ENCODE data around the gene FRMD3. TPM values are rescaled to one million over a fixed set of nuclear protein-coding genes. Genes with fewer than 3 reads are reported as not detected.

The FRMD3 gene
- total RNA-seq, 4 donors from 2014 or later = 6.1 to 47.1 (median 11.5) TPM

DNA sequence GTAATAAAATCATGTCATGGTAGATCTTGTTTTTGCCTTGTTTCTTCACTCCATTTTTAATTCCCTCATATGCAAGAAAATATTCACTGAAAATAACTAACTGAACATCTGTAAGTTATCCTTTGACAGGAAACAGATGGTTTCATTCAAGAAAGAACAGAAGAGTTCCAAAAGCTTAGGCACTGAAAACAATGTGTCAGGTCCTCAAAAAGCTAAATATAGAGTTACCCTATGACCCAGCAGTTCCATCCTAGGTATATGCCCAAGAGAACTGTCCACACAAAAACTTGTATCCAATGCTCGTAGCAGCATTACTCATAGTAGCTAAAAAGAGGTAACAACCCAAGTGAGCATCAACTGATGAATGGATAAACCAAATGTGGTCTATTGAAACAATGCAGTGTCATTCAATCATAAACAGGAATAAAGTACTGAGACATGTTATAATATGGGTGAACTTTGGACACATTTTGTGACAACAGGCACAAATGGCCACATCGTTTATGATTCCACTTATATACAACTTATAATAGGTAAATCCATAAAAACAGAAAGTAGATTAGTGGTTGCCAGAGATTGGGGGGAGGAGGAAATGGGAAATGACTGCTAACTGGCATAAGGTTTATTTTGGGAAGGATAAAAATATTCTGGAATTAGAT lies 231.0 kb downstream of the FRMD3 start:
- TF ChIP-seq, protein P1, sequence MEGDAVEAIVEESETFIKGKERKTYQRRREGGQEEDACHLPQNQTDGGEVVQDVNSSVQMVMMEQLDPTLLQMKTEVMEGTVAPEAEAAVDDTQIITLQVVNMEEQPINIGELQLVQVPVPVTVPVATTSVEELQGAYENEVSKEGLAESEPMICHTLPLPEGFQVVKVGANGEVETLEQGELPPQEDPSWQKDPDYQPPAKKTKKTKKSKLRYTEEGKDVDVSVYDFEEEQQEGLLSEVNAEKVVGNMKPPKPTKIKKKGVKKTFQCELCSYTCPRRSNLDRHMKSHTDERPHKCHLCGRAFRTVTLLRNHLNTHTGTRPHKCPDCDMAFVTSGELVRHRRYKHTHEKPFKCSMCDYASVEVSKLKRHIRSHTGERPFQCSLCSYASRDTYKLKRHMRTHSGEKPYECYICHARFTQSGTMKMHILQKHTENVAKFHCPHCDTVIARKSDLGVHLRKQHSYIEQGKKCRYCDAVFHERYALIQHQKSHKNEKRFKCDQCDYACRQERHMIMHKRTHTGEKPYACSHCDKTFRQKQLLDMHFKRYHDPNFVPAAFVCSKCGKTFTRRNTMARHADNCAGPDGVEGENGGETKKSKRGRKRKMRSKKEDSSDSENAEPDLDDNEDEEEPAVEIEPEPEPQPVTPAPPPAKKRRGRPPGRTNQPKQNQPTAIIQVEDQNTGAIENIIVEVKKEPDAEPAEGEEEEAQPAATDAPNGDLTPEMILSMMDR (IDR thresholded peaks at IDR 0.05) = no peak
- ATAC-seq (ENCODE audit: low FRiP score) (no peak), DNase-seq (ENCODE audit: low spot score) (no peak)

DNA sequence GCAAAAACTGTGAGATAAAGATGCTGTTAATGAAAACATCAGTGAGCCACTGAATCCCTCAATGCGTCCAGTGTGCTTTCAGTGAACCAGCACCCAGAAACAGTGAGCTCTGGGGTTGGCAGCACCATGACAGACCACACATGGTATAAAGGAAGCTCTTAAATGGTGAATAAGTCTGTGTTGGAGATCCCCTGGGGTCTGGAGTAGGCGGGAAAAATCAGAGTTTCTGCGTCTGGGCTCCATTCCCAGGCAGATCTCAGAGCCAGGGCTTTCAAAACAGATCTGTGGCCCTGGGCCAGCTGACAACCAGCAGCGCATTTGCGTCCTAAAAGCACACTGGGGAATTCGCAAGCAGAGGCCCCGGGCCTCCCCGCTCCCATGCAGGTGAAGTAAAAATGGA lies 233.5 kb downstream of the FRMD3 start:
- peak; percentile 93 for ATAC-seq (ENCODE audit: low FRiP score)
- TF ChIP-seq, protein P1 (IDR thresholded peaks at IDR 0.05) = no peak

DNA sequence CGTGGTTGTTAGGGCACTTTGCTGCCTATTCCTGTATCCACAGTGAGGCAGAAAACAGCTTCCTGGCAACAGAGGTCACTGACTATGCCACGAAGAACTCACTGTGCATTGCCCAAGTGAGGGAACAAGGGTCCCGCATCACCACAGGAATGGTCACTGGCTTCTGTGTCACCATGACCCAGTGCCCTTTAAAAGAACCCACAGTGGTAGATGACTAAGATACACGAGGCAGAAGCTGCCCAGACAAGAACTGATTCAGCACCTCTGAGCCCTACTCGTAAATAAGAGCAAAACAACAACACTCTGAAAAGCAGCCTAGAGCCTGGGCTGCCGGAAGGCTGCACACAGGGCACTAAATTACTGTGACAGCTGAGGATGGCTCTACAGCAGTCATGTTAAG lies 238.6 kb downstream of the FRMD3 start:
- TF ChIP-seq, protein P1 (IDR thresholded peaks at IDR 0.05) = no peak
- ATAC-seq (ENCODE audit: low FRiP score) (no peak), DNase-seq (ENCODE audit: low spot score) (no peak)

More for the DNA sequence above, 233.5 kb downstream of the FRMD3 start:
- peak; percentile 35 for DNase-seq (ENCODE audit: low spot score)

DNA sequence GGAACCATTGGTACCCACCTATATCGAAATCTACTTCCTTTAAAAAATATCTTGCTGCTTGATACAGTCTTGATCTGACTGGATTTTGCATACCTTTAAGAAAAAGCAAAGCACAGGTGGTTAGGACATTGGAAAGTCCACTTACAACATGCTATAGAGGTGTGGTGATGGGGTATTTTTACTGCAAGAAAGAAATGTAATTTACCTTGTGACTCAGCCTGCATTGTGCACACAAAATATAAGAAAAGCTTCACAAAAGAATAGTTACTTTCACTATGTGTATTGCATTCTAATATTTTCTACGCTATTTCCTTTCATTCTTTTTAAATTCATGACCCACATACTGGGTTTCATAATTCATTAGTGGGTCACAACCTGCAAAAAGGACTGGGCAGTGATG lies 239.1 kb downstream of the FRMD3 start:
- ATAC-seq (ENCODE audit: low FRiP score) = no peak
- TF ChIP-seq, protein P1 (IDR thresholded peaks at IDR 0.05) = no peak
- DNase-seq (ENCODE audit: low spot score) = no peak

DNA sequence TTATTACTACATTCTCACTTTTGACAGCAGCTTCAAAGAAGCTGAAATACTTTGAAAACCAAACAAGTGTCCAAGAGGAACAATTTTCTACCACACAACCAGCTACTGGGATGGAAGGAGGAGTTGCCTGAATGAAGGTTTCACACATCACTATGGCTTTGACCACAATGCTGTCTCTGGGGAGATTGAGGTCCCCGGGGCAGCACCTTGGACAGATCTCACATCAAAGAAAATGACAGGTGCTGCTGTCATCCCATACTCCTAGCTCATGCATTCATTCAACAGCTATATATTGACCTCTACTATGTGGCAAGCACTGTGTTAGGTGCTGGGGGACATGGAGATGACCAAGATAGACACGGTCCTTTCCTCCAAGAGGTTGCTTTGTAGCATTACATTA lies 242.1 kb downstream of the FRMD3 start:
- TF ChIP-seq, protein P1 (IDR thresholded peaks at IDR 0.05) = no peak
- DNase-seq (ENCODE audit: low spot score) (no peak), ATAC-seq (ENCODE audit: low FRiP score) (no peak)

DNA sequence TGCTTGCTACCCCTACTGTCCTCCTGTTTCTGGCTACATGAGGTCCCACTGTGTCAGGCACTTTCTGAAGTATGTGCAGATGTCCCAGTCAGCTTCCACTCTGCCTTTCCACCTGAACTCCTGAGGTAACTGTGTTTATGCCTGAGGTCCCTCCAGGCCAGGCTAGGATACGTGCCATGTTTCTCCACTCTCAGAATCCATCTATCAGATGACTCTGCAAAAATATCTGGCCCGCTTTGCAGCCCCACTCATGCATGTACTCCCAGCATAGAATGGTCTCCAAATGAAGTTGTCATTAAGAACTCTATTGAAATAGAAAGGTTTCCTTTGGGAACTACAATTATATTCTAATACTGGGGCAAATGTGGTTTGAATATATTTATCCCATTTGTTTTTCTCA lies 243.4 kb downstream of the FRMD3 start:
- TF ChIP-seq, protein P1 (IDR thresholded peaks at IDR 0.05) = no peak
- DNase-seq (ENCODE audit: low spot score) (no peak), ATAC-seq (ENCODE audit: low FRiP score) (no peak)

DNA sequence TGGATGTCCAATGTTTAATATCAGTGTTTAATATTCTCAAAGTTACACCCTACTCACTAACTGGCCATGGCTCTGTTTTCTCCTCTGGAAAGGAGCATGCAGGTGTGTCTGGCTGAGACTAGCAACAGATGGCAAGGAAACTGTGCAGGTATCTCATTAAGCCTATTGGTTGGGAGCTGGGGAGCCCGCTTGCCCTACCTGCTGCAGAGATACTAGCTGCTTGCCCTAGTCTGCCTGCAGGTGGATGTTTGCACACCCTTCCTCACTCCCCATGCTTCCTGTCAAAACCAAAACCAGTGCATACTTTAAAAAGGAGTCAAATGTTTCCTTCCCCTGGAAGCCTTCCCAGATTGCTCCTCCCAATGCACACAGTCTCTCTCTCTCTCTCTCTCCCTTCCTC lies 247.0 kb downstream of the FRMD3 start:
- ATAC-seq (ENCODE audit: low FRiP score) (no peak), DNase-seq (ENCODE audit: low spot score) (no peak)
- TF ChIP-seq, protein P1 (IDR thresholded peaks at IDR 0.05) = no peak

Measured in omental fat pad (tissue), 4 donors.